Testis (tissue), 2 donors: ENCODE data around the gene UBQLN4.

Experiments
- CTCF ChIP-seq, 3 experiments: fragments of 450-650 bp in 2 of 3; fragments of 200-600 bp in 1 of 3; sonication (generic) in 1 of 3; IDR thresholded peaks; one replicate each; pipeline ENCODE4 v1.5.1; 2016 to 2019; ENCODE audit warnings: antibody characterized with exemption in 3 of 3, mild to moderate bottlenecking in 2 of 3, moderate library complexity in 1 of 3
- POLR2A ChIP-seq: fragments of 450-650 bp; IDR thresholded peaks from one replicate; pipeline ENCODE4 v1.6.1; 2017; ENCODE audit warnings: antibody characterized with exemption, mild to moderate bottlenecking, moderate library complexity

- no peak for TF ChIP-seq CTCF (IDR thresholded peaks at IDR 0.05)
- TF ChIP-seq POLR2A, result no peak
These were observed 48.3 kb upstream of the UBQLN4 start for GRCh38 chr1:156101880-156102279.
